Epithelial cell of proximal tubule (primary cell): ENCODE measurements around the gene PRR33. TPM values are rescaled to one million over a fixed set of nuclear protein-coding genes. Genes with fewer than 3 reads are reported as not detected.

ENCODE experiments used
- DNase-seq: peaks from one replicate; pipeline ENCODE4 v3.0.0-alpha.2; 2011; ENCODE audit warnings: low read depth
- H3K4me3 ChIP-seq: 2 replicates; pipeline ENCODE4 v1.5.1; 2011; ENCODE audit warnings: low read depth, mild to moderate bottlenecking, low read length
- CTCF ChIP-seq: conservative IDR thresholded peaks from 2 replicates; pipeline ENCODE4 v1.5.1; 2012; ENCODE audit warnings: low read depth, mild to moderate bottlenecking, low read length
- total RNA-seq: library from RNA; depleted of rRNA; stranded (reverse); fragments of >200 nt; gene quantifications from 2 replicates; pipeline ENCODE4 v1.2.3, GENCODE V29; 2015

PRR33 gene
- total RNA-seq, 1 donor from 2014 or later = not detected

- no peak for DNase-seq
- TF ChIP-seq CTCF = no peak
- H3K4me3 ChIP-seq = no peak overlapping the region
Measured at GRCh38 chr11:1883346-1884302, 8.1 kb downstream of the PRR33 start.

GRCh38 chr11:1882265-1883238 is 9.1 kb downstream of the PRR33 start:
- DNase-seq = no peak
- H3K4me3 ChIP-seq = no peak overlapping the region
- TF ChIP-seq CTCF = peak; percentile 74

GRCh38 chr11:1881442-1882264 is 10.0 kb downstream of the PRR33 start:
- H3K4me3 ChIP-seq = no peak overlapping the region
- DNase-seq = no peak
- TF ChIP-seq CTCF = no peak

GRCh38 chr11:1880746-1881441 is 10.8 kb downstream of the PRR33 start:
- TF ChIP-seq CTCF = no peak
- DNase-seq = no peak
- no peak overlapping the region for H3K4me3 ChIP-seq

GRCh38 chr11:1879941-1880720 is 11.6 kb downstream of the PRR33 start:
- no peak overlapping the region for H3K4me3 ChIP-seq
- no peak for DNase-seq
- TF ChIP-seq CTCF = no peak
